Measurements from ENCODE around the gene ASB13. TPM values are rescaled to one million over a fixed set of nuclear protein-coding genes. Genes with fewer than 3 reads are reported as not detected.
A peak's percentile ranks its signal among the peaks of the same experiment; 100 is the strongest.

Gene ASB13
- total RNA-seq, 1 donor from 2014 or later: 28.2 TPM

GRCh38 chr10:5688587-5688986, 22.2 kb upstream of the ASB13 start:
- Mint-ChIP-seq H3K27ac (no peak overlapping the region), H3K36me3 (no peaks in the 10 kb centered on the region), H3K9me3 (no peaks in the 10 kb centered on the region), H3K27me3 (no peaks in the 10 kb centered on the region), H3K4me3 (no peak overlapping the region), H3K4me1 (ENCODE audit: unreplicated experiment) (peaks cover 29% of the 10 kb centered on the region)
- DNase-seq (ENCODE audit: extremely low spot score, unreplicated experiment): no peak
- TF ChIP-seq CTCF (conservative IDR thresholded peaks at IDR 0.05): no peak

GRCh38 chr10:5685764-5686240, 19.4 kb upstream of the ASB13 start:
- H3K36me3 Mint-ChIP-seq: no peaks in the 10 kb centered on the region
- TF ChIP-seq CTCF (conservative IDR thresholded peaks at IDR 0.05): no peak
- H3K27ac Mint-ChIP-seq: peak overlapping the region; percentile 97
- no peaks in the 10 kb centered on the region for H3K27me3 Mint-ChIP-seq
- DNase-seq (ENCODE audit: extremely low spot score, unreplicated experiment): no peak
- H3K4me3 Mint-ChIP-seq: peak overlapping the region; percentile 98
- H3K4me1 Mint-ChIP-seq (ENCODE audit: unreplicated experiment): peaks cover 11% of the 10 kb centered on the region
- no peaks in the 10 kb centered on the region for H3K9me3 Mint-ChIP-seq

GRCh38 chr10:5684971-5685763, 18.8 kb upstream of the ASB13 start:
- peaks cover 11% of the 10 kb centered on the region for H3K4me1 Mint-ChIP-seq (ENCODE audit: unreplicated experiment)
- H3K9me3 Mint-ChIP-seq: no peaks in the 10 kb centered on the region
- no peaks in the 10 kb centered on the region for H3K36me3 Mint-ChIP-seq

GRCh38 chr10:5684318-5684970, 18.0 kb upstream of the ASB13 start, which contains the start of gene TASOR2:
Gene TASOR2, plus strand, starts transcription at chr10:5684838. Its CDS starts 35,805 bp downstream, at chr10:5720643.
- Mint-ChIP-seq H3K4me1 (ENCODE audit: unreplicated experiment) (peaks cover 11% of the 10 kb centered on the region), H3K36me3 (no peaks in the 10 kb centered on the region), H3K27me3 (peaks cover 7% of the 10 kb centered on the region), H3K27ac (peak within 1 kb of the TSS; percentile 97), H3K4me3 (peak within 1 kb of the TSS; percentile 98), H3K9me3 (no peaks in the 10 kb centered on the region)
- peak; percentile 99 for DNase-seq (ENCODE audit: extremely low spot score, unreplicated experiment)
- TF ChIP-seq CTCF (conservative IDR thresholded peaks at IDR 0.05): no peak

More at GRCh38 chr10:5684971-5685763, 18.8 kb upstream of the ASB13 start:
- Mint-ChIP-seq H3K4me3 (peak overlapping the region; percentile 98), H3K27ac (peak overlapping the region; percentile 97), H3K27me3 (peaks cover 4% of the 10 kb centered on the region)
- TF ChIP-seq CTCF (conservative IDR thresholded peaks at IDR 0.05): peak; percentile 58
- no peak for DNase-seq (ENCODE audit: extremely low spot score, unreplicated experiment)

GRCh38 chr10:5683065-5683464, 16.7 kb upstream of the ASB13 start:
- Mint-ChIP-seq H3K9me3 (no peaks in the 10 kb centered on the region), H3K4me1 (ENCODE audit: unreplicated experiment) (peaks cover 11% of the 10 kb centered on the region), H3K27ac (no peak overlapping the region), H3K36me3 (no peaks in the 10 kb centered on the region), H3K27me3 (peaks cover 14% of the 10 kb centered on the region), H3K4me3 (no peak overlapping the region)
- TF ChIP-seq CTCF (conservative IDR thresholded peaks at IDR 0.05): no peak
- DNase-seq (ENCODE audit: extremely low spot score, unreplicated experiment): no peak

Measured in type B pancreatic cell (in vitro differentiated cells).